Amniotic stem cell (primary cell): ENCODE measurements around the gene SLC35E4.
"Not testable (repeated sequence)": the region's sequence is repeated elsewhere in the genome, so short reads cannot be mapped to it uniquely, and the experiment has no call there.

Experiments used
- DNase-seq: peaks from one replicate; lab custom pipeline; 2025; lab: John Stamatoyannopoulos, UW

SLC35E4 gene

DNA sequence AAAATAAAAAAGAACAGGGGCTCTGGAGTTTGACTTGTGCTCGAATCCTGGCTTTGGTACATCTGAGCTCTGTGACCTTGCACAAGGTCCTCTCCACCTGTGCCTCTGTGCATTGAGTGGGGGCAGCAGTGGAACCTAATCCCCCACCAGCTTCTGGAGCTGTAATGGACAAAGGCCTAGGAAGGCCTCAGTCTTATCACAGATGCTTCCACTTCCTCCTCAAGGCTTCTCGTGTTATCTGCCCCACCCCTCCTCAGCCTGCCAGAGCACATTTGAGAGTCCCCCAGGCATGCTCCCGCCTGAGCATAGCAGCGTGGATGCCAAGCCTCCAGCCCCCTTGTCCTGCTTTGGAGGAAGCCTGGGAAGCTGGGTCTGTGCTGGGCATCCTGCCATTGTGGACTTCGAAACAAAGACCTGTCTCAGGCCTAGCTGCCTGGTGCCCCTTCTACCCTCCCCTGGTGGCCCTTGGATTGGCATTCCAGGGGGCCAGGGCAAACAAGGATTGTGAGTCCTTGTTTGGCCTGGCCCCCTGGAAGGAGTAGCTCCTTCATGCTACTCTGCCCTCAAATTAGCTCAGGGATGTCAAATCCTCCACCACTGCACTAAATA is 15.0 kb downstream of the SLC35E4 start:
- no peak for DNase-seq

DNA sequence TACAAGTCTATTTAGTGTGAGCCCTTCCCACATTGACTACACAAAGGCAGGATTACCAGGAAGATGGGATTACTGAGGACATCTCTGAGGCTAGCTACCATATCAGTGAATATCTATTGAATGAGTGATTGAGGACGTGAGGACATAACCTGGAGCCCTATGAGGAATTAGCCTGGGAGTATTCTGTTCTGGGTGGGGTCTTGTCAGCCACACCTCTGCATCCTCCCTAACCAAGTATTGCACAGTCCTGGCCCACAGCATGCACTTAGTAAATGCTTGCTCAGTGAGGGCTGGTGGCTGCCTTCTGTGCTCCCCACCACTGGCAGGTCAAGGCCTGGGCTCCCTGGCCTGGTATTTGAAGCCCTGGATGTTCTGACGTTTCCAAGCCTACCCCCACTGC is 17.3 kb downstream of the SLC35E4 start:
- DNase-seq, result no peak

DNA sequence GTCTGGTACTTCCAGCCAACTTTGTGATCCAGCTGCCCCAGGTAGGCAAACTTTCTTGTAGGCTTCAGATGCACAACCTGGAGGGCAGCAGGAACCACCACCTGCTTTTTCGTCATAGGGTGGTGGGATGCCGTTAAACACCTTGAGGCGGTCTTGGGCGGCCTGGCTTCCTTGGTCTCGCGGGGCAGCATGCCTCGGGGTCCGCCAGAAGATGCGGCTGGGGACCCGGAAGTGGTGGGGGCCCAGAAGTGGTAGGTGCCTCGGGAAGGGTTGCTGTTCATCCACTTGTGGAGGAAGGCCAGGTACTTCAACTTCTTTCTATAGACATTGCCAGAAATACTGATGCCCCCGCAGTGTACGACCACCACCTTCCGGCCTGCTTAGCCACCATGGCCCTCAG is 18.8 kb downstream of the SLC35E4 start:
- DNase-seq, result no peak

DNA sequence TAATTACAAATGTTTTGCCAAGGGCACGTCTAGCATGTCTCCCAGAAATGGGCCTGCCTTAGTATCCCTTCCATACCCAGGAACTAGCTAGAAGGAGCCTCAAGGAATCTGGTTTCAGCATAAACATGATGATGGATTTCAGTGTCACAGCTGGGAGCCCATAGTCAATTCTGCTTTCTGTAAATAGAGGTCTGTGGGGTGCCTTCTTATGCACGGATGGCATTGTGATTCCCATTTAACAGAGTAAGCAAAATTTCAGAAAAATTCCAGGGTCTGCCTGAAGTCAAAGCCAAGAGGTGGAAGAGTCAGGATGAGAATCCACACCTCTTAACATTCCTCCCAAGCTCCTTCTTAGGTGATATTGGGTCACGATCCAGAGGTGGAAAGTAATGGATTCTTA is 20.0 kb downstream of the SLC35E4 start:
- no peak for DNase-seq

DNA sequence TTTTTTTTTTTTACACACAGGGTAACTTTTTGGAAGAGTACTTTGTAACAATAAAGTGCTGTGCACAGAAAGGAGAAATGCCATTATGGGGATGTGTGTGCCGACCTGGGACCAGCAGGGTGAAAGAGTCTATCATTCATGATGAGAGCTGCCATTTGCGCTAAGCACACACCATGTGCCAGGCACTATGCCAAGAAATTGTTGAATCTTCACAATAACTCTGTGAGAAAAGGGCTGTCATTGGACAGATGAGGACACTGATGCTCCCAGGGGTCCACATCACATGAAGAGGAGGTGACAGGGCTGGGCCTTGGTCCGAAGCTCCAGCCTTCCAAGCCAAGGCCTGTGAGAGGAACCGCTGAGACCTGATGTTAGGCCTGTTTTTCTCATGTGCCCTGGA is 26.5 kb downstream of the SLC35E4 start:
- no peak for DNase-seq

DNA sequence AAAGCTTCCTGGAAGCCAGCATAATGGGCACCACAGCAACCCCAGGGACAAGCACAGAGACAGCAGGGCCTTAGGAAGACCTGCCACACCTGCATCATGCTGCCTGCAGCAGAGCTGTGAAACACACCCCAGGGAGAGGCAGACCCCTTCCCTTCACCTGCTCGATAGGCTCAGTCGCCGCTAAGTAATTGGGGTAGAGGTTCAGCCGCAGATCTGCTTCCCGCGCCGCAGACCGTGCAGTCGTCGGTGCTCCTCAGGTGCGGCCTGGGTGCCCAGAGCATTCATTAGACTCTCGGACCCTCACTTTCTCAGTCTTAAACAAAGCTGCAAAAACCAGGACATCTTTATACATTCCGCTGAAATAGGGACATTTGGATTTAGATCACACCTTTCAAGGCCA is 29.2 kb downstream of the SLC35E4 start:
- DNase-seq, result no peak

DNA sequence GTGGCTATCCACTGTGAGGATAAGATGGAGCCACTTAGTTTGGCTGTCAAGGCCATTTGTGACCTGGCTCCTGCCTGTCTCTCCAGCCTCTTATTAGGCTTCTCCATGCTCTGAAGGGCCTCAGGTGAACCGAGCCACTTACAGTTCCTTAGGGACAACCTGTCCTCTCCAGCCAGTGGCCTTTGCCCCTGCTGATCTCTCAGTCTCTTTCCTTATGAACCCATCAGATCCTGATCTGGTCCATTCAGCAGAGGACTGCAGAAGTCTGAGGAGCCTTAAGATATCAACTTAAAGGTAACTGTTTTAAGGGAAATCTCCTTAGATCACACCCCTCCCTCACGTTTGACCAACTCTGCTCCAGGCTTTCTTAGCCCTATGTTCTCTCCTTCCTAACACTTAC is 29.7 kb downstream of the SLC35E4 start:
- DNase-seq, result no peak

DNA sequence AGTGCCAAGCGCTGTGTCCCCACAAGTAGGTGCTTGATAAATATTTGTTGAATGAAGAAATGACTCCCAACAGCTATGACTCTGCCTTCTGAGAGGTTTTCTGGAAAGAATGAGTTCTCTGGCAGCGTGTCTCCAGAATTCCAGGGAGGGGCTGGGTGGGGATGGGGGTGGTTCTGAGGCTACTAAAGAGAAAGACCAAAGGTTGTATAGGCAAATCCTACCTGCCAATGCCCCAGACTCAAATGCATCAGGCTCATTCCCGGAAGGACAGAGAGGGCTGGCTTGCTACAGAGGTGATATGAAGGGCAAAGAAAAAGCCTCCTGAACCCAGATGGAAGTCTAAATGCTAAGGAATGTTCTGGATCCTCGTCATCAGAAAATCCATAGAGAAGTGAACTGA is 30.2 kb downstream of the SLC35E4 start:
- DNase-seq, result no peak

DNA sequence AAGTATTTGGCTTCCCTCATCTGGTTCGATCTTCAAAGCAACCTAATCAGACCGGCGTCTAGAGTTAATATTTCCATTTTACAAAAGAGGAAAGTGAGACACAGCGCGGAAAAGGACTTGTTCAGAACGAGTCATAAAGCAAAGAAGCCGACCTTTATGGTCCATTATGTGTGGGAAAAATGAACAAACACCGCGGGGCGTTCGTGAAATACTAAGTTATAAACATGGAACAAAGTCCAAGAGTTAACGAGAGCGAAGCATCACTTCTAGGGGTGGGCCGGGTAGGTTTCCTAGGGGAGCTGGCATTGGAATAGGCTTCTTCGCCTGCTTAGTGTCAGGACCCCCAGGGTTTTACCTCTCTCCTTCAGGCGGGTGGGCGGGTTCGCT is 31.5 kb downstream of the SLC35E4 start:
- no peak for DNase-seq

DNA sequence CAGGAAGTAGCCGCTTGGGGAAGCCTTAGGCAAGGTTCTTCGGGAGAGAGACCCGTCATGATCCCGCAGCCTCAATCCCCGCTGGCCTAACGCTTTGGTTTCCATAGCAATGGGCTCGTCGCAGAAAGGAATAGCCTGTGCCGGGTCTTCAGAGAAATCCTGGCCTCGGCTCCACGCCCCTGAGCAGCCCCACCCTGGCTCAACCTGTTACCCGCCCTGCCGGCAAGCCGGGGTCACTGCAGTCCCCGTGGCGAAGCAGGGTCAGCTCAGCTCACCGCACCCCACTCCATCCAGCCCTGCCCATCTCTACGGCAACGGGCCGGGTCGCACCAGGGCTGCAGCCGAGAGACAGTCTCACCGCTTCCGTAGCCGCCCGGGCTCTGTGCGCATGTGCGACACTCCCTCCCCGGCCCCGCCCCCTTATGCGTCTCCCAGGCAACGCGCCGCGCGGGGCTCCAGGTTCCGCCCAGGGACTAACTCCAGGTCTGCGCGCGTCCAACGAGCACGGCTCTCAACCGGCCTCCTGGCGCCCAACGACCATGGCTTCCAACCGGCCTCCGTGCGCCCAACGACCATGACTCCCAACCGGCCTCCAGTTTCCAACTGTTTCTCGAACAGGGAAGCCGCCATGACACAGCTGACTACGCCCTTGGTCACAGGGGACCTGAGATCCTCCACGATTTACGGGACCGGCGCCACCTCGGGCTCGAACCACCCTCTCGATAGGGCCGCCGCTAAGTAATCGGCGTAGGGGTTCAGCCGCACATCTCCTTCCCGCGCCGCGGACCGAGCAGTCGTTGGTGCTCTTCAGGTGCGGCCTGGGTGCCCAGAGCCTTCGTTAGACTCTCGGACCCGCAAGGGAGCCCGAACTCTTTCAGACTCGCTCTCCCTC is 32.2 kb downstream of the SLC35E4 start, which contains the start of gene DUSP18:
DUSP18 (minus strand) TSS at position 382 of the 892 bp plus-strand sequence. CDS start 3,872 bp downstream, outside the sequence.
- peak; percentile 85 for DNase-seq

DNA sequence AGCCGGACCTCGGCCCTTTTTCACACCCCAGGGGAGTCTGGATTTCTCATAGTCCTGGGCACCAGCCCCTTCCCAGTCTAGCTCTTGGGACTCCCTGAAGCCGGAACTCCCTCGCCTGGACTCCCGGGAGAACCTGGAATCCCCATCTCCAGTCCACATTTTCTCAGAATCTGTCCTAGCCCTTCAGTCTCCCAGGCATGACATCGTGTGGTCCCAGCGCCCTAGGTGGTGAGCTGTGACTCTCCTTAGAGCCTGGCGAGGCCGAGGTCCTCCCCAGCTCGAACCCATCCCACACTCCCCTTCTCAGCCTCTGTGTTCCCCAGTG is 32.8 kb downstream of the SLC35E4 start:
- no peak for DNase-seq

DNA sequence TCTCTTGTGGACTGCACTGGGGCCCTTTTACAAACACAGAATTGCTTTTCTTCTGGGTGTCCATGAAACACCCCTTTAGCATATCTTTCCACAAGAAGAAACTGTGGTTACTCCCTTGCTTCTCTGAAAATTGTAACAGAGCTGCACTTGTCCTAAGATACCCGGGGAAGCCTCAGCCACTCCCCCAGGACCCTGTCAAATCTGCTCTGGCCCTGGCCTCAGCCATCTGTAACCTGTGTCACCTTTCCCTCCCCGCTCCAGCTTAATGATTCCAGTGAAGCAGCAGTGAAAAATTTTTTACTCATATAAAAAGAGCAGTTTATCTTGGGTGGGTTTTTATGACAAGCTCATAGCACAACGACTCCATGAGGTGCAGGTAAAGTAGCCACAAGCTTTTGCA is 35.5 kb downstream of the SLC35E4 start:
- no peak for DNase-seq

DNA sequence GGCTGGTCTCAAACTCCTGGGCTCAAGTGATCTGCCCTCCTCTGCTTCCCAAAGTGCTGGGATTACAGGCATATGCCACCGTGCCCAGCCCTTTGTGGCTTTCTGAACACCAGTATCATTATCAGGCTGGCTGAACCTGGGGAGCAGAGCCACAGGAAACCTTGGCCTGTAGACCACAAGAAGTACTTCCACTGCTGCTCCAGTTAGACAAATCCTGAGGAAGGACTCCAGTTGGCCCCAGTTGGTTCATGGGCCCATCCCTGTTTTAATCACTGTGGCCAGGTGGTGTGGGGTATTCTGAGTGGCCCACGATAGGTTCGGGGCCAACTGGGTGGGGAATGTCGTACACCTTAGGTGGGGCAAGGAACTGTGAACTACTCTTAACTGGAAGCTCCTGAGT is 37.6 kb downstream of the SLC35E4 start:
- no peak for DNase-seq

DNA sequence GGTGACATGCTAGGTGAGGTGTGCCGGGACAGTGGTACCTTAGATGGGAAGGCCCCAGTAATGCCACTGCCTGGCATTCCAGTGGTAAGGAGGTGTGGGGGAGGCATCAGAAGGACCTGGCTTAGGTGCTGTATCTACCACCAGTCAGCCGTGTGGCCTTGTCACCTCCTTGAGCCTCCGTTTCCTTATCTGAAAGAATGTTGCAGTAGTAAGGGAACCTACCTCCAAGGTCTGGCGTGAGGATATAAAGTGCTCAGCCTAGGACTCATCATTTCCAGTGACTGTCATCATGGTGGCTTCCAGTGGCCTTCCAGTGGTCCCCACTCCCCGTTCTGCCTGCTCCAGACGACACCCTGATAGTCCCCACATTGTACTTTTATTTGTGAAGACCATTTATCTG is 38.9 kb downstream of the SLC35E4 start:
- DNase-seq, result no peak

DNA sequence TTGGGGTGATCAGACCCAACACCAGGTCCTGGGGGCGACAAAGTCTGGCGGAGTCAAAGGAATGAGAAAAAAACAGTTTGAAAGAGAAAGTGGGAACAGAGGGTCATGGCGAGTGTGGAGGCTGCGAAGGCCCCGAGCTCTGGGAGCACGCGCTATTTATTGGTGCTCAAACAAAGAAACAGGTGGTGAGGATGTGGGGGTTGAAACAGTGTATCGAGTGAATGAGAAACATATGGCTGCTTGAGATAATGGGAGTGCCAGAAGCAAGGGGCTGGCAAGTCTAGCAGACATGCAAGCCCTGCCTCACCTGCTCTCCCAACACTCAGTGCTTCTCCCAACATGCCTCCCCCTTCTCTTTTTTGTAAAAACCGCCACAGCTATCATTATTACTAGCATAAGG is 39.9 kb downstream of the SLC35E4 start:
- DNase-seq, result no peak

DNA sequence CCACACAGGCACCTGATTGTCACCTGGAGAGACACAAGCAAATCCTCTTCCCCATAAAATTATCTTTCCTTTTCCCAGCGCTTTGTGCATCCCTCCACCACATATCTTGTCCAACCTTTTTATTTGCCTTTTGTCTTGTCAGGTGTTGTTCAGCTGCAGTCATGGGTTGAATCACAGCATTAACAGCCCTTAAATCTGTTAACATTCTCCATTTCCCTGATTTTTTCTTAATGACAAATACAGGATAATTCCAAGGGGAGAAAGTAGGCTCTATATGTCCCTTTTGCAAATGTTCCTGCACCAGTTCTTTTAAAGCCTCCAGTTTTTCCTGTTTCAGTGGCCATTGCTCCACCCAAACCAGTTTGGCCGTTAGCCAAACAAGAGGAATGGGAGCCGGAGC is 41.0 kb downstream of the SLC35E4 start:
- DNase-seq, result not testable (repeated sequence)

DNA sequence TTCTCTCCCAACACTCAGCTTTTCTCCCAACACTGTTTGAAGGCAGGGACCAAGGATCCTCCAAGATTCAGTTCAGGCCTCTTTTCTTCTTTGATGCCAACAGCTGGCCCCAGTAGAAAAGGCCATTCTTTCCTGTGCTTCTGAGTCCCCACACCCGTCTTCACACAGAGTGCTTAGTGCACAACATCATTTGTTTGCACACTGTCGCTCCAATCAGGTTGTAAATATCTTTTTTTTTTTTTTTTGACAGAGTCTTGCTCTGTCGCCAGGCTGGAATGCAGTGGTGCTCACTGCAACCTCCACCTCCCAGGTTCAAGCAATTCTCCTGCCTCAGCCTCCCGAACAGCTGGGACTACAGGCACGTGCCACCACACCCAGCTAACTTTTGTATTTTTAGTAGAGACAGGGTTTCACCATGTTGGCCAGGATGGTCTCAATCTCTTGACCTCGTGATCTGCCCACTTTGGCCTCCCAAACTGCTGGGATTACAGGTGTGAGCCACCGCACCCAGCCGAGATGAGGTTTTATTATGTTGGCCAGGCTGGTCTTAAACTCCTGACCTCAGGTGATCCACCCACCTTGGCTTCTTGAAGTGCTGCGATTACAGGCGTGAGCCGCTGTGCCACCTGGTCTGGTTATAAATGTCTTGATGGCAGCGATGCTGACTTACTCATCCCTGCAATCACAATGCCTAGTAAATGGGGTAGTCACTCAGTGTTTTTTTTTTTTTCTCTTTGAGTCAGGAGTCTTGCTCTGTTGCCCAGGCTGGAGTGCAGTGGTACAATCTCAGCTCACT is 44.5 kb downstream of the SLC35E4 start:
- DNase-seq, result not testable (repeated sequence)

DNA sequence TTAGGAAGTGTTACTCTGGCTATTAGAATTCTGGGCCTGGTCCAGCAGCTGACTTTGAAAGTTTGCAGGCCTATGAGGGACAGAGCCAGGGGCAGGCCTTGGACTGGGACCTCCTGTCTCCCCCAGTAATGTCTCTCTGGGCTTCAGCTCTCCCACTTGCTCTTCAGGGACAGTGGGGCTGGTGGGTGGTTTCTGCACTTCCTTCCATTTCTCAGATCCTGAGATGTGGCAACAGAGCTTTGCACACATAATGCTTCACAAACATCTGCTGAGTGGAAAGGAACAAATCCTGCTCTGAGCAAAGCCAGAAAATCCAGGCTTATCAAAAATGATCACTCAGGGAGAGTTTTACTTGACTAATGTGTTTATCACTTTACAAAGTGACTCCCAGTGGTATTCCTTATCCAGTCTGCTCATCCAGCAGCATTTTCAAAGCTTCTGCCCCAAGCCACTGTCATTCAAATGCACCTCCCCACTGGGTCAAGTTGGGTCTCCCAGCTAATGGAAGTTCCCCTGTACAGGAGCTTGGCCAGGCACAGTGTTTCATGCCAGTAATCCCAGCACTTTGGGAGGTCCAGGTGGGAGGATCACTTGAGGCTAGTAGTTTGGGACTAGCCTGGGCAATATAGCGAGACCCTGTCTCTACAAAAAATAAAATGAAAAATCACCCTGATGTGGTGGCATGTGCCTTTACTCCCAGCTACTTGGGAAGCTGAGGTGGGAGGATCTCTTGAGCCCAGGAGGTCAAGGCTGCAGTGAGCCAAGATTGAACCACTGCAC is 45.6 kb downstream of the SLC35E4 start:
- DNase-seq, result no peak

DNA sequence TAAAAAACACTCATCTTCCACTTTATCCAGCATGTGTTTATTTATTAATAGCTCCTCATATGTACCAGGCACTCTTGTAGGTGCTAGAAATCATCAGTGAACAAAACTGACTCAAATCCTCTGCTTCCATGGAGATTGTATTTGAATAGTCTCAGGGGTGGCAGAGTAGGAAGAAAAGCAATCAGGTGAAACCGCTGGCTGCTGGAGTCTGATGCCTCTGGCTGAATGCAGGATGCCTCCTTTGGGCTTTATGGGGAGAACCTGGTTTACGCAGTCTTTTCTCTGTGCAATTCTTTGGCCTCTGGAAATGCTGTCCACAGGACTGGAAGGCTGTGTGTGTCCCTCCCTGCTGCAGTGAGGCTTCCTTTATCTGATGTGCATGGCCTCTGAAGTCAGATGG is 46.2 kb downstream of the SLC35E4 start:
- no peak for DNase-seq

DNA sequence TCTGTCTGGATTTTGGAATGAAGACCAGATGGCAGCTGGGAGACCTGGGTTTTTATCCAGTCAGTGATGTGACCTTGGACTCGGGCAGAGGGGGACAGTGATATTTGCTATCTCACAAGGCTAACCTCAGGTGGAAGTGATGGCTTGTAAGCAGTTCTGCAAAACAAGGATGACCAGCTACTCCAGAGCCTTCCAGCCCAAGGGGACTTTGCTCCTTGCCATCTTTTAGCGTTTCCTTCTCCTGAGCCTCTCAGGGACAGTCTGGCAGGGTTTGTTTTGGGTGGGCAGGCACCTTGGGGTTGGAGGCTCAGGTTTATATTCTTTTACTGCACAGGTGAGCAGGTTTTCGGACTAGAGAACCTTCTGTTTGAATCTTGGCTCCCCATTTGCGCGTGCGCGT is 49.6 kb downstream of the SLC35E4 start:
- DNase-seq, result no peak

DNA sequence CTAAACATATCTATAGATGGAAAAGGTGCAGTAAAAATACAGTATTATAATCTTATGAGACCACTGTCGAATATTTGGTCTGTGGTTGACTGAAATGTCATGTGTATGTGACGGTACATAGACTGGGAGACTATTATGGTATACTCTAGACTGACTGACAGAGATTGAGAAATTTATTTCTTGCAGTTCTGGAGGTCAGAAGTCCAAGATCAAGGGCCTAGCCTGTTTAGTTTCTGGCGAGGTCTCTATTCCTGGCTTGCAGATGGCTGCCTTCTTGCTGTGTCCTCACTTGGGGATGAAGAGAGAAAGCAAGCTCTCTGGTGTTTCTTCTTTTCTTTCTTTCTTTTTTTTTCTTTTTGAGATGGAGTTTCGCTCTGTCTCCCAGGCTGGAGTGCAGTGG is 51.8 kb downstream of the SLC35E4 start:
- no peak for DNase-seq

DNA sequence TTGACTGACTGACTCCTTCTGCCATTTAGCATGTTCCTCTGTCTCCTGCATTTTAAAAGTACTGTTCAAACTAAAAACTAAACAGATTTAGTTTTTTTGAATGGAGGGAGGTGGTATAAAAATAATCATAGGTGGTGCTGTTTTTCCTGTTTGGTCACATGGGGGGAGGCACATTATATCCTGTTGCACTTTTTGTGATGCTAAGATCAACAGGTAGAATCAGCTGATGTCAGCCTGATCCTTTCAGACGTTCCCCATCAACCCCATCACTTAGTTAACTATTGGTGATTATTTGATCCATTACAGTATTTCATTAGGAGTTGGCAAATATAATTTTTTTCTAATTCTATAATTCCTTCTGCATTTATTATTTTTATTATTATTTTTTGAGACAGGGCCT is 54.0 kb downstream of the SLC35E4 start:
- no peak for DNase-seq
